ENCODE data around the gene SECTM1.

SECTM1 gene

DNA sequence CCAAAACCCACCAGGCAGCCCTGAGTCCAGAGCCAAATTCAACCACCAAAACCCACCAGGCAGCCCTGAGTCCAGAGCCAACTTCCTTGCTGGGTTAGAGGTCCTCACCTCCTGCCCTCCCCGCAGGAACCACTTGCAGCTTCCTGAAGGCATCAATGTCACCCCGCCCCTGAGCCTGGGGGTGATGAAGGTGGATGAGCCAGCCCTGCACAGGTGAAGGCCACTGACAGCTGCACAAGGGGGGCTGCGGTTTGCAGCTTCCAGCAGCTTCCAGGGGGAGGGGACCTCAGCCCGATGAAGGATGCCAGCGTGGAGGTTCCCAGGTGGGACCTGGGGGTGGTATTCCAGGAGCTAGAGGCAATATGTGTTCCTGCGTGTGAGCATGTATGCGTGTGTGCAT is 52.5 kb downstream of the SECTM1 start:
- Histone ChIP-seq H3F3A (ENCODE audit: insufficient read depth) (no peaks in the 10 kb centered on the region), H3K4me2 (ENCODE audit: low read depth, low read length, poor library complexity, severe bottlenecking) (no peak overlapping the region), H2AFZ (ENCODE audit: low read depth, low read length, severe bottlenecking) (no peak overlapping the region), H3K4me3 (ENCODE audit: insufficient read depth, low read length, poor library complexity, severe bottlenecking) (no peak overlapping the region), H3K27me3 (ENCODE audit: low read length) (no peaks in the 10 kb centered on the region), H3K79me2 (ENCODE audit: insufficient read depth, low read length) (no peaks in the 10 kb centered on the region), H3K36me3 (ENCODE audit: low read length) (no peaks in the 10 kb centered on the region), H3K27ac (ENCODE audit: low read depth, low read length) (no peak overlapping the region), H3K9ac (ENCODE audit: low read length) (no peak overlapping the region), H3K9me3 (ENCODE audit: insufficient read depth, low read length) (no peaks in the 10 kb centered on the region), H4K20me1 (ENCODE audit: low read depth, low read length) (no peaks in the 10 kb centered on the region), H3K9me2 (replicated peaks; ENCODE audit: insufficient read depth, low read length) (no peaks in the 10 kb centered on the region)
- TF ChIP-seq, protein P1, sequence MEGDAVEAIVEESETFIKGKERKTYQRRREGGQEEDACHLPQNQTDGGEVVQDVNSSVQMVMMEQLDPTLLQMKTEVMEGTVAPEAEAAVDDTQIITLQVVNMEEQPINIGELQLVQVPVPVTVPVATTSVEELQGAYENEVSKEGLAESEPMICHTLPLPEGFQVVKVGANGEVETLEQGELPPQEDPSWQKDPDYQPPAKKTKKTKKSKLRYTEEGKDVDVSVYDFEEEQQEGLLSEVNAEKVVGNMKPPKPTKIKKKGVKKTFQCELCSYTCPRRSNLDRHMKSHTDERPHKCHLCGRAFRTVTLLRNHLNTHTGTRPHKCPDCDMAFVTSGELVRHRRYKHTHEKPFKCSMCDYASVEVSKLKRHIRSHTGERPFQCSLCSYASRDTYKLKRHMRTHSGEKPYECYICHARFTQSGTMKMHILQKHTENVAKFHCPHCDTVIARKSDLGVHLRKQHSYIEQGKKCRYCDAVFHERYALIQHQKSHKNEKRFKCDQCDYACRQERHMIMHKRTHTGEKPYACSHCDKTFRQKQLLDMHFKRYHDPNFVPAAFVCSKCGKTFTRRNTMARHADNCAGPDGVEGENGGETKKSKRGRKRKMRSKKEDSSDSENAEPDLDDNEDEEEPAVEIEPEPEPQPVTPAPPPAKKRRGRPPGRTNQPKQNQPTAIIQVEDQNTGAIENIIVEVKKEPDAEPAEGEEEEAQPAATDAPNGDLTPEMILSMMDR (IDR thresholded peaks at IDR 0.05; ENCODE audit: insufficient read depth, low read length, poor library complexity, severe bottlenecking) = no peak
- TF ChIP-seq EZH2phosphoT487 (conservative IDR thresholded peaks at IDR 0.05; ENCODE audit: low read length) = no peak

DNA sequence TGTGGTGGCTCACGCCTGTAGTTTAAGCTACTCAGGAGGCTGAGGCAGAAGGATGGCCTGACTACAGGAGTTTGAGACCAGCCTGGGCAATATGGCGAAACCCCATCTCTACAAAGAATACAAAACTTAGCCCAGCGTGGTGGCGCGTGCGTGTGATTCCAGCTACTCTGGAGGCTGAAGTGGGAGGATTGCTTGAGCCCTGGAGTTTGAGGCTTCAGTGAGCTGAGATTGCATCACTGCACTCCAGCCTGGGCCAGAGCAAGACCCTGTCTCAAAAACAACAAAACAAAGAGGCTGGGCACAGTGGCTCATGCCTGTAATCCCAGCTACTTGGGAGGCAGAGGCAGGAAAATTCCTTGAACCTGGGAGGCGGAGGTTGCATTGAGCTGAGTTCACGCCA is 53.0 kb downstream of the SECTM1 start:
- H3K9me3 ChIP-seq (ENCODE audit: insufficient read depth, low read length) = no peaks in the 10 kb centered on the region
- TF ChIP-seq, protein P1 (IDR thresholded peaks at IDR 0.05; ENCODE audit: insufficient read depth, low read length, poor library complexity, severe bottlenecking) = no peak
- TF ChIP-seq EZH2phosphoT487 (conservative IDR thresholded peaks at IDR 0.05; ENCODE audit: low read length) = no peak
- no peak overlapping the region for H2AFZ ChIP-seq (ENCODE audit: low read depth, low read length, severe bottlenecking)
- H3K4me2 ChIP-seq (ENCODE audit: low read depth, low read length, poor library complexity, severe bottlenecking) = no peak overlapping the region
- no peak overlapping the region for H3K27ac ChIP-seq (ENCODE audit: low read depth, low read length)
- no peaks in the 10 kb centered on the region for H3F3A ChIP-seq (ENCODE audit: insufficient read depth)
- no peaks in the 10 kb centered on the region for H3K27me3 ChIP-seq (ENCODE audit: low read length)
- H3K4me3 ChIP-seq (ENCODE audit: insufficient read depth, low read length, poor library complexity, severe bottlenecking) = no peak overlapping the region
- H3K9ac ChIP-seq (ENCODE audit: low read length) = no peak overlapping the region
- no peaks in the 10 kb centered on the region for H4K20me1 ChIP-seq (ENCODE audit: low read depth, low read length)
- no peaks in the 10 kb centered on the region for H3K79me2 ChIP-seq (ENCODE audit: insufficient read depth, low read length)
- no peaks in the 10 kb centered on the region for H3K36me3 ChIP-seq (ENCODE audit: low read length)
- no peaks in the 10 kb centered on the region for H3K9me2 ChIP-seq (replicated peaks; ENCODE audit: insufficient read depth, low read length)

DNA sequence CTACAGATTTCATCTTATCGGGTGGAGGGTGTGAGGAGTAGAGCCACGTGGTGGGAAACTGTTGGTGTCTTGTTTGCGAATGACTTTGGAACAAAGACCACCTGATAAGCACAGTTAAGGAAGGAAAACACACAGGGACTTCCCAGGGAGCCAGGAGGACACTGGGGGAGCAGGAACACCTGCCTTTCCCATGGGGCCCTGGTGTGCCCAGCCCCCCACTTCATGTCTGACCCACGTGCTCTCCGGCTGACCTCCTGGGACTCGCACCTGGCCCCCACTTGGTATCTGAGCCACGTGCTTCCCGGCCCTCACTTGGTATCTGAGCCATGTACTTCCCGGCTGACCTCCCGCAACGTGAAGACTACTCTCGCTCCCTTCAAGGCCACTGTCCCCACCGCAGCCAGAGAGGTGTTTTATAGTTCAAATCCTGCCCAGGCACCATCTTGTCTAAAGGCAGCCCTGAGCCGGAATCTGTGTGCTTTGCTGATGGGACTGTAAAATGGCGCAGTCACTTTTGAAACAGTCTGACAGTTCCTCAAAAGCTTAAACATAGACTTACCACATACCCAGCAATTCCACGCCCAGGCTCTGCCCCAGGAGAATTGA is 54.7 kb downstream of the SECTM1 start:
- Histone ChIP-seq H3K27ac (ENCODE audit: low read depth, low read length) (no peak overlapping the region), H3K4me2 (ENCODE audit: low read depth, low read length, poor library complexity, severe bottlenecking) (no peak overlapping the region), H3K4me3 (ENCODE audit: insufficient read depth, low read length, poor library complexity, severe bottlenecking) (no peak overlapping the region), H4K20me1 (ENCODE audit: low read depth, low read length) (no peaks in the 10 kb centered on the region), H3K79me2 (ENCODE audit: insufficient read depth, low read length) (no peaks in the 10 kb centered on the region), H3F3A (ENCODE audit: insufficient read depth) (no peaks in the 10 kb centered on the region), H3K9ac (ENCODE audit: low read length) (no peak overlapping the region), H2AFZ (ENCODE audit: low read depth, low read length, severe bottlenecking) (no peak overlapping the region), H3K9me2 (replicated peaks; ENCODE audit: insufficient read depth, low read length) (no peaks in the 10 kb centered on the region), H3K27me3 (ENCODE audit: low read length) (no peaks in the 10 kb centered on the region), H3K36me3 (ENCODE audit: low read length) (no peaks in the 10 kb centered on the region), H3K9me3 (ENCODE audit: insufficient read depth, low read length) (no peaks in the 10 kb centered on the region)
- no peak for TF ChIP-seq EZH2phosphoT487 (conservative IDR thresholded peaks at IDR 0.05; ENCODE audit: low read length)
- TF ChIP-seq, protein P1 (IDR thresholded peaks at IDR 0.05; ENCODE audit: insufficient read depth, low read length, poor library complexity, severe bottlenecking) = no peak
